GF-D8 (cell line): ENCODE measurements around the gene RNF25.

Source experiments
- DNase-seq: peaks from one replicate; lab custom pipeline; 2025; lab: John Stamatoyannopoulos, UW

The RNF25 gene

DNA sequence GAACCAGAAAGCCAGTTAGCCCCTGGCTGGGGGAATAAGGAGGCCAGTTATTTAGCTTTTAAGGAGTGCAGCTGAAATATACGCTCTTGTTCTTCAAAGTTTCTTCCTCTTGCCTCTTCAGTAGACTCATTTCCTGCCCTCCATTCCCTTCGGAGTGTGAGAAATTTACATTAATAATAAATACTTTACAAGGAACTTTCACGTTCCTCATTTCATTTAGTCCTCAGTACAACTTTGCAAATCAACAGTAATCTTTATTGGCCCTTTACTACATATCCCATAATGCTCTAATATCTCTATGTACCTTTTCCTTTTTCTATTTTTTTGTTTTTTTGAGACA, 48.5 kb downstream of the RNF25 start:
- DNase-seq = no peak

DNA sequence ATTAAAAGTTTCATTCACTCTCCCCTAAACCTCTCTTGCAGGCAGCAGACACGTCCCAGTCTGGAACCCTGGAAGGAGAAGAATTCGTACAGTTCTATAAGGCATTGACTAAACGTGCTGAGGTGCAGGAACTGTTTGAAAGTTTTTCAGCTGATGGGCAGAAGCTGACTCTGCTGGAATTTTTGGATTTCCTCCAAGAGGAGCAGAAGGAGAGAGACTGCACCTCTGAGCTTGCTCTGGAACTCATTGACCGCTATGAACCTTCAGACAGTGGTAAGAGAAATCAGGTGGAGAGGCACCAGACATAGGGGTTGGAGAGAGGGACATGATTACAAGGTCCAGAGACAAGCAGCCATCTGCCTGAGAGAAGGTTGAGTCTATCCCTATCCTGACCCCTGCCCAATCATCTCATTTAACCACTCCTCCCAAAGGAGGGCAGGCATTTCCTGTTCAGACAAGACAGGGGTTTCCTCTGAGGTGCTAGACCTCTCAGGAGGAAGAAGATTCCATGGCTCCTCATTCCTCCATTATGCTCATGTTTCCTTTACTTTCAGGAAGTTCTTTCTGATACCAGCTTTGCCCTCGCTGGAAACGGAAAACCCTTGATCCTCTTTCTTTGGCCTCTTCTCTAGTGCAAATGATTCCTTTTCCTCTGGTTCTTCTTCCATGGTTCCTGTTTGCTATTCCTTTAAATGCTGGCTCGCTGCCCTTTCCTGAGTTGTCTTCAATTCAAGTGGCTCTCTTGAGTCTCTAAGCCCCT, 49.0 kb downstream of the RNF25 start:
- DNase-seq = no peak

DNA sequence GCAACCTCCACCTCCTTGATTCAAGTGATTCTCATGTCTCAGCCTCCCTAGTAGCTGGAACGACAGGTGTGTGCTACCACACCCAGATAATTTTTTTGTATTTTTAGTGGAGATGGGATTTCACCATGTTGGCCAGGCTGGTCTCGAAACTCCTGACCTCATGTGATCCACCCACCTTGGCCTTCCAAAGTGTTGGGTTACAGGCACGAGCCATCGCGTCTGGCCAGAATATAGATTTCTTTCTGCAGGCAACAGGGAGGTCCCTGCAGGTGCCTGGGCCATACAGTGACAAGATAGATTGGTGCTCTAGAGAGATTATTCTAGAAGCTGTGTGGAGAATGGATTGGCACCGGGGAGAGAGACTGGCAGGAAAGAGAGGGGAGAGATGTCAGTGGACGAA, 50.8 kb downstream of the RNF25 start:
- DNase-seq = no peak

DNA sequence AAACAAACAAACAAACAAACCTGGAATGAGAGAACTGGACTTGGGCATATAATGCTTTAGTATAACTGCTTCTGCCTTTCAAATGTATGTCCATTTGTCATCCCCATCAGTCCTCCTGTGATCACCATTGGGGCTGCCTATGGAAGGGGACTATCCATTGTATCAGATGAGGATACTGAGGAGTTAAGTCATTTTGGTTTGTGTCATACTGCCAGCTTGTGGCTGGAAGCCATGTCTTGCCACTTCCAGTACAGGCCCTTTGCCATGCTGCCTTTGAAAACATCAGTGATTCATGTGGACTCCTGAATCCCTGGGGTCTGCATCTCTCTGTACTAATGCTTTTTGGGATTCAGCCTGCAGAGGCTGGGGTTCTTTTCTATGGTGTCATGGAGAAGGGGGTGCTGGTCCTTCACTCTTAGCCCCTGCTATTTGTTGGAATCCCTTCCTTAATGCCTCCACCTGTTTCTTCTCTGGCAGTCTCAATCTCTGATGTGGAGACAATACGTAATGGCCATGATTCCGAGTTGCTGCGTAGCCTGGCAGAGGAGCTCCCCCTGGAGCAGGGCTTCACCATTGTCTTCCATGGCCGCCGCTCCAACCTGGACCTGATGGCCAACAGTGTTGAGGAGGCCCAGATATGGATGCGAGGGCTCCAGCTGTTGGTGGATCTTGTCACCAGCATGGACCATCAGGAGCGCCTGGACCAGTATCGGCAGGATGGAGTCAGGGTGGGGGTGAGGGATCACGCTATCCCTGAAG, 53.5 kb downstream of the RNF25 start:
- no peak for DNase-seq

DNA sequence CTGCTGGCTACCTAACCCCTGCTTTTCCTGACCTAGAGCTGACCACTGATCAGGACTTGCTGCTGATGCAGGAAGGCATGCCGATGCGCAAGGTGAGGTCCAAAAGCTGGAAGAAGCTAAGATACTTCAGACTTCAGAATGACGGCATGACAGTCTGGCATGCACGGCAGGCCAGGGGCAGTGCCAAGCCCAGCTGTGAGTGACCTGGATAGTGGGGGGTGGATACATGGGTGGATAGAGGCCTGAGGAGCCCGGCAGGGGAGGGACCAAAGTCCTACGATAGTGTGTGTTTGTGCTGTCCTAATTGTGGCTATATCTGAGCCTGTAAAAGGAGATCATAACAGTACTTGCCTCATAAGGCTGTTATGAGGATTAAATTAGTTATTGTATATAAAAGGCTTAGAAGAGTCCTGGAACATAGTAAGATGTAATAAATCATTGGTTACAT, 55.9 kb downstream of the RNF25 start:
- DNase-seq = no peak
